Ovary (tissue), 9 donors: ENCODE data around the gene ZNF440. TPM values are rescaled to one million over a fixed set of nuclear protein-coding genes. Genes with fewer than 3 reads are reported as not detected.

ENCODE experiments used
- DNase-seq, 5 donors: peaks; one replicate each; pipeline ENCODE4 v3.0.0-alpha.2; 2019 to 2020
- H3K27ac ChIP-seq, 2 donors: fragments of 200-600 bp; one replicate each; pipeline versions ENCODE4 v1.5.1 to v1.8.0; 2019 to 2022
- H3K27me3 ChIP-seq: fragments of 200-600 bp; one replicate; pipeline ENCODE4 v1.8.0; 2022
- H3K36me3 ChIP-seq: fragments of 200-600 bp; sonication (generic); one replicate; pipeline ENCODE4 v1.5.1; 2019
- H3K4me1 ChIP-seq: one replicate; pipeline ENCODE4 v1.8.1; 2013; ENCODE audit warnings: mild to moderate bottlenecking, moderate library complexity; ENCODE audit not compliant: insufficient read depth
- H3K4me3 ChIP-seq: fragments of 200-600 bp; sonication (generic); one replicate; pipeline ENCODE4 v1.5.1; 2017
- H3K9me3 ChIP-seq, 2 donors: fragments of 200-600 bp in 1 of 2; sonication (generic) in 1 of 2; one replicate each; pipeline versions ENCODE4 v1.5.1 to v1.8.1; 2013 to 2019; ENCODE audit warnings: mild to moderate bottlenecking in 1 of 2, moderate library complexity in 1 of 2
- CTCF ChIP-seq, 3 donors: fragments of 450-650 bp in 2 of 3; fragments of 200-600 bp in 1 of 3; IDR thresholded peaks; one replicate each; pipeline versions ENCODE4 v1.5.1 to v1.8.0; 2016 to 2022; ENCODE audit warnings: antibody characterized with exemption in 3 of 3, mild to moderate bottlenecking in 1 of 3
- EP300 ChIP-seq: sonication (generic); formaldehyde crosslinking; IDR thresholded peaks from one replicate; pipeline ENCODE4 v1.6.1; 2017; ENCODE audit warnings: antibody characterized with exemption
- POLR2A ChIP-seq: fragments of 450-650 bp; IDR thresholded peaks from one replicate; pipeline ENCODE4 v1.6.1; 2017; ENCODE audit warnings: antibody characterized with exemption, mild to moderate bottlenecking, moderate library complexity
- WGBS, 3 donors: extraction: QIAGEN DNeasy Blood & Tissue Kit in 1 of 3; methylation state at CpG; one replicate each; pipeline versions ENCODE4 v1.1.5 to v1.1.7; 2013 to 2017; 5-methylcytosine and 5-hydroxymethylcytosine counted together
- intact Hi-C, 4 donors: fragments of 100-400 bp; cut with DNase I; formaldehyde crosslinking; loops; one replicate each; pipeline versions ENCODE4 v1.11.0 to v1.15.1; 2022 to 2023
- polyA plus RNA-seq, 2 donors: library from polyadenylated mRNA; stranded (reverse); fragments of 200-250 nt in 1 of 2; fragments of 350-450 nt in 1 of 2; fragmentation: Illumina TruSeq in 1 of 2; extraction: RNeasy Lipid Tissue Mini Kit (QIAGEN cat#74804) in 1 of 2; gene quantifications; one replicate each; pipeline ENCODE4 v1.2.3, GENCODE V29; 2013 to 2014
- total RNA-seq, 7 donors: library from RNA; depleted of rRNA in 2 of 7; stranded (reverse); fragments of >200 nt in 2 of 7; fragmentation: NEBNext Ultra II Directional in 3 of 7; extraction: Animal tissue kit (Norgen Biotek cat#: 25700) in 3 of 7; gene quantifications; one replicate each; pipeline versions ENCODE4 v1.1.0 to v1.2.4, GENCODE V29; 2016 to 2023
- donor health status: DM: no; HTN: no; CAD: no; lungs with moderate emphysema.
- donor health status: DM: no; HTN: no; CAD: no.
- donor health status: Bipolar disorder and iron deficiency.
- donor health status: DM: yes; HTN: yes; CAD: no.
- donor health status: DM: no; HTN: no; CAD: no.
- donor health status: DM: yes; HTN: yes; CAD: no.

The ZNF440 gene
- total and polyA plus RNA-seq, 9 donors: 3.0 to 21.6 (median 11.7) TPM

DNA sequence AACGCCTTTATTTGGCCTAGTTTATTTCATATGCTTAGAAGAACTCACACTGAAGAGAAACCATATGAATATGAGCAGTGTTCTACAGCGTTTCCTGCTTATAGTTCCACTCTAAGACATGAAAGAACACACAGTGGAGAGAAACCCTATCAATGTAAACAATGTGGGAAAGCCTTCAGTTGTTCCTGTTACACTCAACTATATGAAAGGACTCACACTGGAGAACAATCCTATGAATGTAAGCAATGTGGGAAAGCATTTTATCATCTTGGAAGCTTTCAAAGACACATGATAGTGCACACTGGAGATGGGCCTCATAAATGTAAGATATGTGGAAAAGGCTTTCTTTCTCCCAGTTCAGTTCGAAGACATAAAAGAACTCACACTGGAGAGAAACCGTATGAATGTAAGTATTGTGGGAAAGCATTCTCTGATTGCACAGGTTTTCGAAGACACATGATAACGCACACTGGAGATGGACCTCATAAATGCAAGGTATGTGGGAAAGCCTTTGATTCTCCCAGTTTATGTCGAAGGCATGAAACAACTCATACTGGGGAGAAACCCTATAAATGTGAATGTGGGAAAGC, 33.5 kb upstream of the ZNF440 start:
- Histone ChIP-seq H3K36me3 (peaks cover 6% of the 10 kb centered on the region), H3K4me1 (no peaks in the 10 kb centered on the region), H3K27ac (no peak overlapping the region), H3K27me3 (no peaks in the 10 kb centered on the region), H3K4me3 (no peak overlapping the region), H3K9me3 (peaks cover 4 to 42% of the 10 kb centered on the region in 2 donors)
- DNase-seq: no peak
- intact Hi-C loops: no loop called here
- TF ChIP-seq POLR2A: no peak
- TF ChIP-seq EP300: no peak
- no peak for TF ChIP-seq CTCF (IDR thresholded peaks at IDR 0.05)
- WGBS, 3 donors: 95 to 98% (median 95%) methylated on average over 7 of the region's 7 CpGs

- no peak overlapping the region for H3K27ac ChIP-seq
- no peak for TF ChIP-seq EP300
- no peak for TF ChIP-seq POLR2A
- TF ChIP-seq CTCF (IDR thresholded peaks at IDR 0.05): no peak
- no peaks in the 10 kb centered on the region for H3K4me1 ChIP-seq
- H3K4me3 ChIP-seq: no peak overlapping the region
- peaks cover 6% of the 10 kb centered on the region for H3K36me3 ChIP-seq
- H3K9me3 ChIP-seq: peaks cover 4 to 48% of the 10 kb centered on the region in 2 donors
- 95 to 99% (median 96%) methylated on average over 5 of the region's 5 CpGs for WGBS, 3 donors
- DNase-seq: no peak
- H3K27me3 ChIP-seq: no peaks in the 10 kb centered on the region
- intact Hi-C loops: no loop called here
These were observed 32.6 kb upstream of the ZNF440 start for GRCh38 chr19:11781295-11782057.

DNA sequence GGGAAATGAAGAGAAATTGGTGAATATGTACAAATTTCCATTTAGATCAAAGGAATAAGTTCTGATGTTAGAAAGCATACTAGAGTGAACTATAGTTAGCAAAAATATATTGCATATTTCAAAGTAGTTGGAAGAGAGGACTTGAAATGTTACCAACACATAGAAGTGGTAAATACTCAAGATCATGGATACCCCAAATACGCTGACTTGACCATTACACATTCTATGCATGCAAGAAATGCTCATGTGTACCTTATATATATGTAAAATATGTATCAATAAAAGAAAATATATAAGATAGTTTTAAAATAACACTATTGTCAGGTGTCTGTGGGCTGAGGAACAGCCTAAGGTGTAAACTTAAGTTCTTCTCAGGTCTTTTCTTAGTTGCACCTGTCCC, 30.3 kb upstream of the ZNF440 start:
- peaks cover 4 to 34% of the 10 kb centered on the region in 2 donors for H3K9me3 ChIP-seq
- H3K4me1 ChIP-seq: no peaks in the 10 kb centered on the region
- no peak for TF ChIP-seq CTCF (IDR thresholded peaks at IDR 0.05)
- no peak for TF ChIP-seq POLR2A
- TF ChIP-seq EP300: no peak
- peaks cover 5% of the 10 kb centered on the region for H3K36me3 ChIP-seq
- H3K4me3 ChIP-seq: no peak overlapping the region
- no peak overlapping the region for H3K27ac ChIP-seq
- no peak for DNase-seq
- H3K27me3 ChIP-seq: no peaks in the 10 kb centered on the region
- WGBS, 3 donors: 96 to 100% (median 100%) methylated on average over 1 of the region's 1 CpG
- intact Hi-C loops: no loop called here

GRCh38 chr19:11784356-11784755, 29.7 kb upstream of the ZNF440 start:
- WGBS, 3 donors: 96 to 99% (median 97%) methylated on average over 3 of the region's 3 CpGs
- H3K4me1 ChIP-seq: no peaks in the 10 kb centered on the region
- intact Hi-C loops: no loop called here

More at GRCh38 chr19:11784356-11784755, 29.7 kb upstream of the ZNF440 start:
- Histone ChIP-seq H3K4me3 (no peak overlapping the region), H3K27ac (no peak overlapping the region), H3K36me3 (peaks cover 3% of the 10 kb centered on the region), H3K9me3 (peaks cover 4 to 28% of the 10 kb centered on the region in 2 donors), H3K27me3 (no peaks in the 10 kb centered on the region)
- TF ChIP-seq POLR2A: no peak
- TF ChIP-seq CTCF (IDR thresholded peaks at IDR 0.05): no peak
- TF ChIP-seq EP300: no peak
- no peak for DNase-seq
